ENCODE data around the gene PCSK6.

PCSK6 gene

GRCh38 chr15:101522621-101523559 lies 33.4 kb upstream of the PCSK6 start:
- no peak for FAIRE-seq

DNA sequence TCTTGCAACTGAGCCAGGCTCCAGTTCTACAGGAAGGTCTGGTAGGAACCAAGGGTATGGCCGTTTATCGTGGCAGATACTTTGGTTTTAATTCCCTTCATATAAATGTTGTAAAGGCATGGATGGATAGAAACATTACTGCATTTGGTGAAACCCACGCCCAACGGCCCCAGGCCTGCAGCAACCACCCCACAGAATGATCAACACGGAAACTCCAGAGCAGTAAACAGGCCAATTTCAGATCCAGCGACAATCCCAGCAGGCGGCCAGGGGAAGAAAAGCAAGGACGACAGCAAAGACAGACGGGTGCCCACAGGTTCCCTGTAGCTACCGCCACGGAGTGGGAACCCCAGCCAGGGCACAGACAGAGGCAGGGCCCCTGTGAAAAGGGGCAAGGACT lies 32.6 kb upstream of the PCSK6 start:
- FAIRE-seq: no peak

GRCh38 chr15:101521591-101521990 lies 32.1 kb upstream of the PCSK6 start:
- no peak for FAIRE-seq

- FAIRE-seq: no peak
Observed at GRCh38 chr15:101521069-101521468, 31.6 kb upstream of the PCSK6 start.

DNA sequence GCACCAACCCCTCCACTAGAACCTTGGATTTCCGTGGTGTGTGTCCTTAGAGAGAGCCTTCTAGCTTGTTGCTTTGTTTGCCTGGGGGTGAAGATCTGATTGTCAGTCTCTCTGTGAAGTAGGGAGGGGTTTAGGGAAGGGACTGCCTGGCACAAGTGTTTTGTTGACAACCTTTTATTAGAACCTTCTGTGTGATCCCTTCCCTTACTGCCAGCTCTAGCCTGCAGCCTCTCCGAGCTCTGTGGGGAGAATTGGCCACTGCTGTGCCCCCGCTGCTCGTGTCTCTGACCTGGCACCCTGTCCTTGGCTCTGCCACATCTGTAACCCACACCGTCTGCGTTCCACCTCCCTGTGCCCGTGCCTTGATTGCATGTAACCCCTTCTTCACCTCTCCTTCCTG lies 30.9 kb upstream of the PCSK6 start:
- no peak for FAIRE-seq

- FAIRE-seq: no peak
Observed at GRCh38 chr15:101517504-101517903, 28.0 kb upstream of the PCSK6 start.

DNA sequence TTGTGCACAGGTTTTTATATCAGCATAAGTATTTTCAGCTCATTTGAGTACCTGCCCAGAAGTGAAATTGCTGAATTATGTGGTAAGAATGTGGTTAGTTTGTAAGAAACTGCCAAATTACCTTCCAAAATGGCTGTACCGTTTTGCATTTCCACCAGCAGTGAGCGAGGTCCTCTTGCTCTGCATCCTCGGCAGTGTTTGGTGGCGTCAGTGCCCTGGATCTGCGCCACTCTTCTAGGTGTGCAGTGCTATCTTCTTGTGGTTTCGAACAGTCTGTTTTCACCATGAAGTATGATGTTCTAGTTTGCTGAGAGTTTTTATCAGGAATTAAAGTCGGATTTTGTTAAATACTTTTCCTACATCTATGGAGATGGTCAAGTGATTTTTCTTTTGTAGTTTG lies 24.8 kb upstream of the PCSK6 start:
- no peak for FAIRE-seq

DNA sequence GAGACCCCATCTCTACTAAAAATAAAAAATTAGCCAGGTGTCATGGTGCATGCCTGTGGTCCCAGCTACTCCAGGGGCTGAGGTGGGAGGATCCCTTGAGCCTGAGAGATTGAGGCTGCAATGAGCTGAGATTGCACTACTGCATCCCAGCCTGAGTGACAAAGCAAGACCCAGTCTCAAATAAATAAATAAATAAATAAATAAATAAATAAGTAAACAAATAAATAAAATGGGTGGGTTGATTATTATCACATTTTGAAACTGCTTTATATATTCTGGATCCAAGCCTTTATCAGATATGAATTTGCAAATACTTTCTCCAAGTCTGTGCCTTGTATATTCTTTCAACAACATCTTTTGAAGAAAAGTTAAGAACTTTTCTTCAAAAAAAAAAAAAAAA lies 22.2 kb upstream of the PCSK6 start:
- FAIRE-seq: no peak

- no peak for FAIRE-seq
Observed at GRCh38 chr15:101510212-101511197, 21.0 kb upstream of the PCSK6 start.

GRCh38 chr15:101509279-101509678 lies 19.8 kb upstream of the PCSK6 start:
- FAIRE-seq: no peak

DNA sequence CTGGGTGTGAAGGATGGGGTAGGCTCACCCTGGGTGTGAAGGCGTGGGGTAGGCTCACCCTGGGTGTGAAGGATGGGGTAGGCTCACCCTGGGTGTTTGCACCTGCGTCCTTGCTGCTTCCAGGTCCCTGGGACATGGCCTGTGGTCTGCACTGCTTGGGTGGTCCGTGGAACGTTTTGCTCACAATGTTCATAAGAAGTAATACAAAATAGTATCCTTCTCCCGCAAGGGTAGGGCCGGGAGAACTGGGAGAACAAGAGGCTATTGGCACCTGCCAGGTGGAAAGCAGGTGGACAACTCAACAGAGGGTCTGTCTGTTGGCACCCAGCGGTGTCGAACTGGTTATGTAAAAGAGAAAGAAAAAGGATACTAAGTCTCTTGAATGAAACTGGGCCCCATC lies 17.0 kb upstream of the PCSK6 start:
- FAIRE-seq: no peak

- FAIRE-seq: no peak
Observed at GRCh38 chr15:101505610-101506337, 16.3 kb upstream of the PCSK6 start.

- no peak for FAIRE-seq
Observed at GRCh38 chr15:101504866-101505609, 15.5 kb upstream of the PCSK6 start.

GRCh38 chr15:101504373-101504772 lies 14.9 kb upstream of the PCSK6 start:
- FAIRE-seq: no peak

DNA sequence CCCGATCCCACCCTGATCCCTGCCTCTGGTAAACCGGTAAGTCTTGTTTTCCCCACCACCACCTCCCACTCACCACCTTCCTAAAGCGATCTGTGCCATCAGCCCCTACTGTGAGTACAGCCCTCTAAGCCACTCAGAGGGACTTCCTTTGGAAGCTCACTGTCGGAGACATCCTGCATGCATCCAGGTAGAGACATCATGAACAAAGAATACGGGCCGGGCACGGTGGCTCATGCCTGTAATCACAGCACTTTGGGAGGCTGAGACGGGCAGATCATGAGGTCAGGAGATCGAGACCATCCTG lies 13.7 kb upstream of the PCSK6 start:
- FAIRE-seq: no peak

GRCh38 chr15:101502572-101503295 lies 13.2 kb upstream of the PCSK6 start:
- FAIRE-seq: no peak

GRCh38 chr15:101501703-101502373 lies 12.3 kb upstream of the PCSK6 start:
- no peak for FAIRE-seq

DNA sequence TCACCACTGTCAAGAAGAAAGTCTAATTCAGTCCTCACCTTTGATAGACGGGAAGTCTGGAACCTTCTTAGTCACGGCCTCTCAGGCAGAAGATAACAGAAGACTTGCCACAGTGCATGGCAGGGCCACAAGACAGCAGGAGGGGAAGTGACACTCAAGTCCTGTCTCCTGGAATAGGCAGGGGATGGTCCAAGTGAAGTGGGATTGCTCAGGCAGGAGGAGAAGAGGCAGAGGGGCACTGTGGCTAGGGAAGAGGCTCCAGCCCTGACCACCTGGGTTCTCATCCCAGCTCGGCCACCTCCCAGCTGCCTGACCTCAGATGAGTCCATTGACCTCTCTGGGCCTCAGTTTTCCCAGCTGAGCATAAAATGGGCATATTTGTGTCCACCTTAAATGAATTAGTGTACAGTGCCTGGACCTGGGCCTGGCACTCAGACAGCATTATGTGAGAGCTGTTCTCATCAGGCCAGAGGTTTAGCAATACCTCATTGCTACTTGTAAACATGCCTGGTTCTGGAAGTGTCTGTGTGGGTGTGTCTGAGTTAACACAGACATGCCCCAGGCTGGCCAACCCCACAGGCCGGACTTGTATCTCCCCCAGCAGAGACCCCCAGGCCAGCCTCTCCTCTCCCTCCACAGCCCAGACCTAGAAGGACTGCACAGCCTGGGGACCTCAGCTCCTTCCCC lies 11.5 kb upstream of the PCSK6 start:
- no peak for FAIRE-seq

- no peak for FAIRE-seq
Observed at GRCh38 chr15:101499863-101500713, 10.6 kb upstream of the PCSK6 start.

Measured in A204.1 (cell line).